HEK293 (cell line): ENCODE results near the gene CADPS2.

Experiments used
- CTCF ChIA-PET: fragments of 350-600 bp; formaldehyde crosslinking; extraction: SDS; loops from one replicate; lab custom pipeline; 2021; ENCODE audit warnings: antibody characterized with exemption; lab: Yijun Ruan, JAX
- POLR2A ChIA-PET: fragments of 300-600 bp; formaldehyde crosslinking; extraction: SDS; loops from one replicate; lab custom pipeline; 2020; ENCODE audit warnings: antibody characterized with exemption, inconsistent platforms; lab: Yijun Ruan, JAX
- H3K27ac ChIP-seq: fragments of 200-500 bp; sonication (Bioruptor generic); 2 replicates; pipeline ENCODE4 v1.5.1; 2014; ENCODE audit warnings: low read depth, low read length, control low read depth, inconsistent platforms; ENCODE audit errors: extremely low read depth
- H3K36me3 ChIP-seq, 2 experiments: fragments of 200-500 bp in 1 of 2; sonication (Bioruptor generic) in 1 of 2; 1 replicate in 1 of 2; 2 replicates in 1 of 2; pipeline ENCODE4 v1.5.1; 2014 to 2017; ENCODE audit warnings: inconsistent platforms in 2 of 2, low read length in 2 of 2; ENCODE audit not compliant: control insufficient read depth in 2 of 2, insufficient read depth in 1 of 2
- H3K4me1 ChIP-seq: fragments of 200-500 bp; sonication (Bioruptor generic); 2 replicates; pipeline ENCODE4 v1.5.1; 2014; ENCODE audit warnings: mild to moderate bottlenecking, low read length, inconsistent platforms; ENCODE audit not compliant: control insufficient read depth, insufficient read depth
- H3K4me3 ChIP-seq: 2 replicates; pipeline ENCODE4 v1.5.1; 2011; ENCODE audit warnings: low read depth, mild to moderate bottlenecking, control low read depth, low read length, moderate library complexity
- H3K9me3 ChIP-seq: fragments of 200-500 bp; sonication (Bioruptor generic); 2 replicates; pipeline ENCODE4 v1.5.1; 2014; ENCODE audit warnings: low read depth, low read length, inconsistent platforms; ENCODE audit not compliant: control insufficient read depth, insufficient read depth
- GLI4 ChIP-seq: fragments of 450-650 bp; formaldehyde crosslinking; IDR thresholded peaks from 2 replicates; pipeline ENCODE4 v1.5.1; 2016; ENCODE audit warnings: missing biosample characterization, missing genetic modification characterization
- GLIS2 ChIP-seq: fragments of 450-650 bp; formaldehyde crosslinking; IDR thresholded peaks from 2 replicates; pipeline ENCODE4 v1.5.1; 2016; ENCODE audit warnings: missing biosample characterization, missing genetic modification characterization
- HOXD13 ChIP-seq: sonication (generic); formaldehyde crosslinking; IDR thresholded peaks from 2 replicates; pipeline ENCODE4 v1.8.0; 2022; ENCODE audit warnings: missing genetic modification reagents, borderline replicate concordance
- KLF7 ChIP-seq: fragments of 450-650 bp; formaldehyde crosslinking; IDR thresholded peaks from 2 replicates; pipeline ENCODE4 v1.5.1; 2016; ENCODE audit warnings: missing biosample characterization, missing genetic modification characterization, borderline replicate concordance
- PRDM1 ChIP-seq: fragments of 450-650 bp; formaldehyde crosslinking; IDR thresholded peaks from 2 replicates; pipeline ENCODE4; 2016; ENCODE audit warnings: missing biosample characterization, missing genetic modification characterization
- ZNF404 ChIP-seq: fragments of 450-650 bp; formaldehyde crosslinking; IDR thresholded peaks from 2 replicates; pipeline ENCODE4 v1.5.1; 2017; ENCODE audit warnings: missing biosample characterization, missing genetic modification characterization
- ZNF416 ChIP-seq: fragments of 450-650 bp; formaldehyde crosslinking; IDR thresholded peaks from 2 replicates; pipeline ENCODE4 v1.5.1; 2016; ENCODE audit warnings: missing biosample characterization, missing genetic modification characterization
- ZNF530 ChIP-seq: fragments of 450-650 bp; formaldehyde crosslinking; IDR thresholded peaks from 2 replicates; pipeline ENCODE4 v1.5.1; 2016; ENCODE audit warnings: low read depth, missing biosample characterization, missing genetic modification characterization
- ZNF558 ChIP-seq: fragments of 450-650 bp; formaldehyde crosslinking; IDR thresholded peaks from 2 replicates; pipeline ENCODE4 v1.5.1; 2016; ENCODE audit warnings: missing biosample characterization, missing genetic modification characterization
- ZNF626 ChIP-seq: fragments of 450-650 bp; sonication (Bioruptor Pico); formaldehyde crosslinking; IDR thresholded peaks from 2 replicates; pipeline ENCODE4 v1.5.1; 2018; ENCODE audit warnings: missing biosample characterization, missing genetic modification characterization, inconsistent platforms
- ZNF76 ChIP-seq: fragments of 450-650 bp; formaldehyde crosslinking; IDR thresholded peaks from 2 replicates; pipeline ENCODE4; 2016; ENCODE audit warnings: low read depth, missing biosample characterization, missing genetic modification characterization, borderline replicate concordance
- ZNF768 ChIP-seq: fragments of 450-650 bp; formaldehyde crosslinking; IDR thresholded peaks from 2 replicates; pipeline ENCODE4 v1.5.1; 2018; ENCODE audit warnings: missing biosample characterization, mild to moderate bottlenecking, missing genetic modification characterization
- ZNF837 ChIP-seq: fragments of 450-650 bp; formaldehyde crosslinking; IDR thresholded peaks from 2 replicates; pipeline ENCODE4 v1.5.1; 2016; ENCODE audit warnings: missing biosample characterization, missing genetic modification characterization
- TF ChIP-seq, protein P1 (sequence below): fragments of 450-650 bp; formaldehyde crosslinking; IDR thresholded peaks from 2 replicates; pipeline ENCODE4 v1.5.1; 2016; ENCODE audit warnings: missing biosample characterization, missing genetic modification characterization
- TF ChIP-seq, protein P2 (sequence below): fragments of 450-650 bp; formaldehyde crosslinking; IDR thresholded peaks from 2 replicates; pipeline ENCODE4 v1.5.1; 2016; ENCODE audit warnings: missing biosample characterization, missing genetic modification characterization, borderline replicate concordance
- TF ChIP-seq, protein P3 (sequence below): fragments of 450-650 bp; formaldehyde crosslinking; IDR thresholded peaks from 2 replicates; pipeline ENCODE4 v1.5.1; 2017; ENCODE audit warnings: missing biosample characterization, missing genetic modification characterization
- TF ChIP-seq, protein P4 (sequence below): fragments of 450-650 bp; formaldehyde crosslinking; IDR thresholded peaks from 2 replicates; pipeline ENCODE4 v1.5.1; 2016; ENCODE audit warnings: missing biosample characterization, missing genetic modification characterization, borderline replicate concordance

CADPS2 gene

DNA sequence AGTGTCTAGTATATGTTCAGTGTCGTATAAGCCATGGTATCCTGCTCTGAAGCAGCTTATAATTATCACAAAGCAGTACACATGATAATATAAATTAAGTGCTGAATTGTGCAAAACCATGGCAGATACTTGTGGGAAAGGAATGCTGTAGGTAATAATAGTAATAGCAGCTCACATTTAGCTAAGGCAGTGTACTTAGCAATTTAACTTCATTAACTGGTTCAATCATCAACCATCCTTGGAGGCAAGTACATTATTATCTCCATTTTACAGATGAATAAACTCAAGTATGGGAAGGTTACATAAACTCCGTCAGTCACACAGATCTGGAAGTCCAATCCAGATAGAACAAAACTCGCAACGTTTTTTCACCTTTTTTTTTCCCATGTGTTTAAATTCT, 161.9 kb downstream of the CADPS2 start (continued):
- TF ChIP-seq, protein P1, sequence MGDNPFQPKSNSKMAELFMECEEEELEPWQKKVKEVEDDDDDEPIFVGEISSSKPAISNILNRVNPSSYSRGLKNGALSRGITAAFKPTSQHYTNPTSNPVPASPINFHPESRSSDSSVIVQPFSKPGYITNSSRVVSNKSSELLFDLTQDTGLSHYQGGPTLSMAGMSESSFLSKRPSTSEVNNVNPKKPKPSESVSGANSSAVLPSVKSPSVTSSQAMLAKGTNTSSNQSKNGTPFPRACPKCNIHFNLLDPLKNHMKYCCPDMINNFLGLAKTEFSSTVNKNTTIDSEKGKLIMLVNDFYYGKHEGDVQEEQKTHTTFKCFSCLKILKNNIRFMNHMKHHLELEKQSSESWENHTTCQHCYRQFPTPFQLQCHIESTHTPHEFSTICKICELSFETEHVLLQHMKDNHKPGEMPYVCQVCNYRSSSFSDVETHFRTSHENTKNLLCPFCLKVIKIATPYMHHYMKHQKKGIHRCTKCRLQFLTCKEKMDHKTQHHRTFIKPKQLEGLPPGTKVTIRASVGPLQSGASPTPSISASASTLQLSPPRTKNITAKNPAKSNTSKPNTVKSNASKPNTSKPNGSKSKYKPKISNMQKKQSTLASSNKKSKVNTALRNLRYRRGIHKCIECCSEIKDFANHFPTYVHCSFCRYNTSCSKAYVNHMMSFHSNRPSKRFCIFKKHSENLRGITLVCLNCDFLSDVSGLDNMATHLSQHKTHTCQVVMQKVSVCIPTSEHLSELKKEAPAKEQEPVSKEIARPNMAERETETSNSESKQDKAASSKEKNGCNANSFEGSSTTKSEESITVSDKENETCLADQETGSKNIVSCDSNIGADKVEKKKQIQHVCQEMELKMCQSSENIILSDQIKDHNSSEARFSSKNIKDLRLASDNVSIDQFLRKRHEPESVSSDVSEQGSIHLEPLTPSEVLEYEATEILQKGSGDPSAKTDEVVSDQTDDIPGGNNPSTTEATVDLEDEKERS (tag by site-specific recombination), result no peak

- H3K4me1 ChIP-seq, result no peaks in the 10 kb centered on the region
- H3K36me3 ChIP-seq, result no peaks in the 10 kb centered on the region
- TF ChIP-seq ZNF558 (tag by site-specific recombination) (no peak), PRDM1 (peak; percentile 51; the same call in 1 of the 2 replicates), ZNF530 (tag by site-specific recombination) (no peak)
- ChIA-PET POLR2A (no interaction called here), CTCF (interaction anchor here (0.6 kb wide), 1 partner anchor 168 kb away, joined by 5 read pairs; no protein-coding TSS in a partner anchor)
- H3K27ac ChIP-seq, result no peak overlapping the region
- no peak overlapping the region for H3K4me3 ChIP-seq
- H3K9me3 ChIP-seq, result no peaks in the 10 kb centered on the region
These were observed 167.2 kb downstream of the CADPS2 start for GRCh38 chr7:122719010-122719578.

DNA sequence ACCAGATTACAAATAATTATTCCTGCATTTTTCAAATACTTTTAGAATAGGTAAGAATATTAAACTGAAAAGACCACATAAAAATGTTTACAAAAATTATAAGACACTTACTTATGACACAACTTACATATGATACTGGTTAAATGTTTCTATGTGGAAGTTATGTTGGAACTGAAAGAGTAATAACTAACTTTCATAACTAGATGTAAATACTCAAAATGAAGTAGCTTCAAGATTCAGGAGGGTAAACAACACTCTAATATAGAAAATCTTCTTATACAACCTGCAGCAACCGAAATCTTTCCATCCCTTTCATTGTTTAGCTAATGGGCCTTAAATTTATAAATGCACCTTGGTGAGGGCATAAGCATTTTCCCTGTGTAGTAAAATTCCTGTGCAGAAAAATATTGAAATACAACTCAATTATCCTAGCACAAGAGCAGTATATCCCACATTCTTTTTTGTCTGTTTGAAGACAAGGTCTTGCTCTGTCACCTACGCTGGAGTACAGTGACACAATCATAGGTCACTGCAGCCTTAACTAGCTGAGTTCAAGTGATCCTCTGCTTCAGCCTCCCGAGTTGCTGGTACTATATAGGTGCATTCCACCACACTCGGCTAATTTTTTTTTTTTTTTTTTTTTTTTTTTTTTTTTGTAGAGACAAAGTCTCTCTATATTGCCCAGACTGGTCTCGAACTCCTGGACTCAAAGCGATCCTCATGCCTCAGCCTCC, 168.7 kb downstream of the CADPS2 start:
- no peaks in the 10 kb centered on the region for H3K4me1 ChIP-seq
- no peaks in the 10 kb centered on the region for H3K9me3 ChIP-seq
- no peak overlapping the region for H3K4me3 ChIP-seq
- no peaks in the 10 kb centered on the region for H3K36me3 ChIP-seq
- CTCF ChIA-PET, result interaction anchor here (0.7 kb wide), 1 partner anchor 570 kb away, joined by 3 read pairs; no protein-coding TSS in a partner anchor
- H3K27ac ChIP-seq, result no peak overlapping the region
- TF ChIP-seq GLIS2 (tag by site-specific recombination) (no peak), GLI4 (no peak), ZNF404 (tag by site-specific recombination) (no peak), KLF7 (tag by site-specific recombination) (no peak), ZNF837 (no peak)
- TF ChIP-seq, protein P2, sequence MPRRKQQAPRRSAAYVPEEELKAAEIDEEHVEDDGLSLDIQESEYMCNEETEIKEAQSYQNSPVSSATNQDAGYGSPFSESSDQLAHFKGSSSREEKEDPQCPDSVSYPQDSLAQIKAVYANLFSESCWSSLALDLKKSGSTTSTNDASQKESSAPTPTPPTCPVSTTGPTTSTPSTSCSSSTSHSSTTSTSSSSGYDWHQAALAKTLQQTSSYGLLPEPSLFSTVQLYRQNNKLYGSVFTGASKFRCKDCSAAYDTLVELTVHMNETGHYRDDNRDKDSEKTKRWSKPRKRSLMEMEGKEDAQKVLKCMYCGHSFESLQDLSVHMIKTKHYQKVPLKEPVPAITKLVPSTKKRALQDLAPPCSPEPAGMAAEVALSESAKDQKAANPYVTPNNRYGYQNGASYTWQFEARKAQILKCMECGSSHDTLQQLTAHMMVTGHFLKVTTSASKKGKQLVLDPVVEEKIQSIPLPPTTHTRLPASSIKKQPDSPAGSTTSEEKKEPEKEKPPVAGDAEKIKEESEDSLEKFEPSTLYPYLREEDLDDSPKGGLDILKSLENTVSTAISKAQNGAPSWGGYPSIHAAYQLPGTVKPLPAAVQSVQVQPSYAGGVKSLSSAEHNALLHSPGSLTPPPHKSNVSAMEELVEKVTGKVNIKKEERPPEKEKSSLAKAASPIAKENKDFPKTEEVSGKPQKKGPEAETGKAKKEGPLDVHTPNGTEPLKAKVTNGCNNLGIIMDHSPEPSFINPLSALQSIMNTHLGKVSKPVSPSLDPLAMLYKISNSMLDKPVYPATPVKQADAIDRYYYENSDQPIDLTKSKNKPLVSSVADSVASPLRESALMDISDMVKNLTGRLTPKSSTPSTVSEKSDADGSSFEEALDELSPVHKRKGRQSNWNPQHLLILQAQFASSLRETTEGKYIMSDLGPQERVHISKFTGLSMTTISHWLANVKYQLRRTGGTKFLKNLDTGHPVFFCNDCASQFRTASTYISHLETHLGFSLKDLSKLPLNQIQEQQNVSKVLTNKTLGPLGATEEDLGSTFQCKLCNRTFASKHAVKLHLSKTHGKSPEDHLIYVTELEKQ, result no peak
- POLR2A ChIA-PET, result interaction anchor here (0.7 kb wide), 1 partner anchor 1414 kb away, joined by 4 read pairs; no protein-coding TSS in a partner anchor

- H3K4me3 ChIP-seq, result no peak overlapping the region
- ChIA-PET CTCF (interaction anchor here (0.7 kb wide), 1 partner anchor 23 kb away, joined by 4 read pairs; no protein-coding TSS in a partner anchor), POLR2A (interaction anchor here (0.7 kb wide), 1 partner anchor 168 kb away, joined by 3 read pairs; no protein-coding TSS in a partner anchor)
- H3K36me3 ChIP-seq, result no peaks in the 10 kb centered on the region
- no peaks in the 10 kb centered on the region for H3K9me3 ChIP-seq
- H3K4me1 ChIP-seq, result no peaks in the 10 kb centered on the region
- H3K27ac ChIP-seq, result no peak overlapping the region
- TF ChIP-seq, protein P3, sequence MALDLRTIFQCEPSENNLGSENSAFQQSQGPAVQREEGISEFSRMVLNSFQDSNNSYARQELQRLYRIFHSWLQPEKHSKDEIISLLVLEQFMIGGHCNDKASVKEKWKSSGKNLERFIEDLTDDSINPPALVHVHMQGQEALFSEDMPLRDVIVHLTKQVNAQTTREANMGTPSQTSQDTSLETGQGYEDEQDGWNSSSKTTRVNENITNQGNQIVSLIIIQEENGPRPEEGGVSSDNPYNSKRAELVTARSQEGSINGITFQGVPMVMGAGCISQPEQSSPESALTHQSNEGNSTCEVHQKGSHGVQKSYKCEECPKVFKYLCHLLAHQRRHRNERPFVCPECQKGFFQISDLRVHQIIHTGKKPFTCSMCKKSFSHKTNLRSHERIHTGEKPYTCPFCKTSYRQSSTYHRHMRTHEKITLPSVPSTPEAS (tag by site-specific recombination), result no peak
- TF ChIP-seq ZNF626 (no peak), ZNF76 (tag by site-specific recombination) (no peak), ZNF416 (tag by site-specific recombination) (no peak), HOXD13 (CRISPR knock-in tag) (no peak), ZNF837 (no peak), ZNF768 (tag by site-specific recombination) (no peak)
- TF ChIP-seq, protein P4, sequence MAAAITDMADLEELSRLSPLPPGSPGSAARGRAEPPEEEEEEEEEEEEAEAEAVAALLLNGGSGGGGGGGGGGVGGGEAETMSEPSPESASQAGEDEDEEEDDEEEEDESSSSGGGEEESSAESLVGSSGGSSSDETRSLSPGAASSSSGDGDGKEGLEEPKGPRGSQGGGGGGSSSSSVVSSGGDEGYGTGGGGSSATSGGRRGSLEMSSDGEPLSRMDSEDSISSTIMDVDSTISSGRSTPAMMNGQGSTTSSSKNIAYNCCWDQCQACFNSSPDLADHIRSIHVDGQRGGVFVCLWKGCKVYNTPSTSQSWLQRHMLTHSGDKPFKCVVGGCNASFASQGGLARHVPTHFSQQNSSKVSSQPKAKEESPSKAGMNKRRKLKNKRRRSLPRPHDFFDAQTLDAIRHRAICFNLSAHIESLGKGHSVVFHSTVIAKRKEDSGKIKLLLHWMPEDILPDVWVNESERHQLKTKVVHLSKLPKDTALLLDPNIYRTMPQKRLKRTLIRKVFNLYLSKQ, result no peak
These were observed 171.1 kb downstream of the CADPS2 start for GRCh38 chr7:122715183-122715582.
